GM19099 (cell line): ENCODE measurements around the gene ABLIM1.

Source experiments
- POLR2A ChIP-seq: IDR thresholded peaks from 3 replicates; pipeline ENCODE4 v1.6.1; 2011; ENCODE audit warnings: low read depth; ENCODE audit not compliant: insufficient read length; ENCODE audit errors: extremely low read depth

ABLIM1 gene

GRCh38 chr10:114426476-114426875 lies 231.6 kb downstream of the ABLIM1 start:
- no peak for TF ChIP-seq POLR2A

- no peak for TF ChIP-seq POLR2A
These were observed 237.1 kb downstream of the ABLIM1 start for GRCh38 chr10:114420811-114421485.

DNA sequence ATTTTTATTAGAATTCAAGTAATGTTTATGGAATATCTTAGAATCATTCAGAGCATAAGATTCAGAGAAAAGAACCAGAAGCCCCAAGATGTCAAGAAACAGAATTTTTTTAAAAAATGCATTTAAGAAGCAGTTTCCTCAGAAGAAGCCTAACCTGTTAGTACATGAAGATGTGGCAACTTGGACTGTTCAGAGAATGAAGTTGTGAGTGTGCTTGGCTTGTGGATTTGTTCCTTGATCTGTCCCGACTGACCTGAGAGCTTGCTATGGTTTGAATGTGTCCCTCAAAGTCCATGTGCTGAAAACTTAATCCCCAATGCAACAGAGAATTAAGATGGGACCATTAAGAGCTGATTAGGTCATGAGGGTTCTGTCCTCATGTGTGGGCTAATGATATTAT lies 240.0 kb downstream of the ABLIM1 start:
- TF ChIP-seq POLR2A, result no peak

GRCh38 chr10:114412907-114413797 lies 244.9 kb downstream of the ABLIM1 start:
- TF ChIP-seq POLR2A, result no peak

DNA sequence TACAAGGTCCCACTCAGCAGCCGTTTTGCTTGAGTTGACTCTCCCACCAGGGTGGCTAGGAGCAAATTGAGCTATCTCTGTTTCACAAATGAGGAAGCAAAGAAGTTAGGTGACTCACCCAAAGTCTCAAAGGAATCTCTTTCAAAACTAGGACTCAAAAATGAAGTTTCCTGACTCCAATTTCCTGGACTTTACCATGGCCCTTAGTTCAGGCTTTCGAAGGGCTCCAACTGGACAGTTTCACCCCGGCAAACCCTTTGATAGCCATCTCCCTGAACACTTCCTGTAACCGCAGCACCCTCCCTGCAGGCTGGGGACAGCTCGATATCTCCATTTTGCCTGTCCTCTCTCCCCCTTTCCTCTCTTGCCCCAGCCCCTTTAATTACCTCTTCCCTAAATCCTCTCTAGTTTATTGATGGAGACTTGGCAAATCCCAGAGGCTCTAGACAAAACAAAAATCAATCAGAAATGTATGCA lies 249.1 kb downstream of the ABLIM1 start:
- no peak for TF ChIP-seq POLR2A

DNA sequence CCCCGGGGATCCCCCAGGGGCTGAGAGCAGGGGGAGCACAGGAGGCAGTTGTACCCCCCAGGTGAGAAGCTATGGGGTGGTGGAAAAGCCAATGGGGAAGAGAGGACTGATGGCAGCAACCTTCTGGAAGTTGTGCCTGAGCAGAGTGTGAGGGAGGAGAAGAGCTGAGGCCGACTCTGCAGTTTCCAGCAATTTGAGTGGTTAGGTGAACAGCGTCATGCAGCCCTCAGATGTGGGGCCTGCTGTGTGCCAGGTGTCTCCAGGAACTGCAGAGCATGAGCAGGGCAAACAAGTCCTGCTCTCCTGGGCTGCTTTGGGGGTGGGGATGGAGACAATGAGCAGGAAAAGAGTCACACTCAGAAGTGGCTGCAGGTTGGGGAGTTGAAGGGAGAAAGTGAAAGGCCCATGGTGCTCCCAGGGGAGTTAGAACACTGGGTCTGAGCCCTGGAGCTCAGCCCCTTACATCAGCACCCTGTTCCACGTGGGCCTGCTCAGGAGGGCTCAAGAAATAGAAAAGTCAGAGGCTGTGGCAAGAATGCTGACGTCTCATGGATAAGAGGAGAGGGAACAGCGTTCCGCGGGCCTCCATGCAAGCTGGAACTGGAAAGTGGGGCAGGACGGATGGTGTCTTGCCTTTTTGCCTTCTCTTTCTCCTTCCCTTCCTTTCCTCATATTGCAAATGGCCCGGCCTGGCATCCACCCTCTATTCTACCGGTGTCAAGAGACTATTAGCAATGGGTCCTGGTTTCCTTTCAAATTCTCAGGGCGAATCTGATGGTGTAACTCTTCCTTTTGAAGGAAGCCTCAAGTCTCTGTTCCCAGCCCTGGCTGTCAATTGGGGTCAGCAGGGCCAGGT lies 249.7 kb downstream of the ABLIM1 start:
- TF ChIP-seq POLR2A, result no peak

DNA sequence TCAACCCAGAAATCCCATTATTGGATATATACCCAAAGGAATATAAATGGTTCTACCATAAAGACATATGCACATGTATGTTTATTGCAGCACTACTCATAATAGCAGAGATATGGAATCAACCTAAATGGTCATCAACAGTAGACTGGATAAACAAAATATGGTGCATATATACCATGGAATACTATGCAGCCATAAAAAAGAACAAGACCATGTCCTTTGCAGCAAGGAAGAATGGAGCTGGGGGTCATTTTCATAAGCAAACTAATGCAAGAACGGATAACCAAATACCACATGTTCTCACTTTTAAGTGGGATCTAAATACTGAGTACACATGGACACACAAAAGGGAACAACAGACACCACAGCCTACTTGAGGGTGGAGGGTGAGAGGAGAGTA lies 251.6 kb downstream of the ABLIM1 start:
- no peak for TF ChIP-seq POLR2A

GRCh38 chr10:114405011-114405350 lies 253.1 kb downstream of the ABLIM1 start:
- no peak for TF ChIP-seq POLR2A

- no peak for TF ChIP-seq POLR2A
These were observed 253.7 kb downstream of the ABLIM1 start, which contains the start of gene AFAP1L2 for GRCh38 chr10:114404171-114405010. Gene AFAP1L2, minus strand, starts transcription at chr10:114404502. Its CDS starts 47 bp downstream, at chr10:114404455.

GRCh38 chr10:114403541-114404161 lies 254.4 kb downstream of the ABLIM1 start:
- TF ChIP-seq POLR2A, result no peak

DNA sequence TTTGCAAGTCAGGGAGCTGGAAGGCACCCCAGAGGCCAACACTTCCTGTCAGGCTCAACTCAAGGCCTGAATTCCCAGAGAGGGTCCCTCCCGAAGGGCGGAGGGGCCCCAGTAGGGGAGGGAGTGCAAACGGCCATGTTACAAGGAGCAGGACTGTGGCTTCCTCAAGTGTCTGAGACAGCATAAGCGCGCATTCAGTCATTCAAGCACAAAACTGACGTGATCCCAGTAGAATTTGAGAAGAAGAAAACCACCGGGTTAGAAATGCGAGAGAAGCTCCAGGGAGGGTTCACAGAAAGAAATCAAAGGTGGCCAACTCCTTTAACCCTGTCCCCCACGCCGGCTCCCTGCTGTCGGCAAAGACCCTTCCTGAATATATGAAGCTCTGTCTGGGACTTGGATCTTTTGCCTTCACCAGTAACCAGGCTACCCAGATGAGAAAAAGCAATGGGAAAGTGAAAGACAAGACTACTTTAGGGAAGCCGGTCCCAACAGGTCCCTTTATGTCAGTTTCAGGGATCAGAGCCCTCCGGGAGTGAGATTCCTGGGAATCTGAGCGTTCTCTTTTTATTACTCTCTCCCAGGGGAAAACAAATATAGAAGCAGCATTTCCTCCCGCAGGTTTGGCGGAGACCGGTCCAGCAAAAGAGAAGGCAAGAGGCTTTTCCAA lies 255.1 kb downstream of the ABLIM1 start:
- no peak for TF ChIP-seq POLR2A

GRCh38 chr10:114402233-114402632 lies 255.8 kb downstream of the ABLIM1 start:
- TF ChIP-seq POLR2A, result no peak

GRCh38 chr10:114401195-114401791 lies 256.8 kb downstream of the ABLIM1 start:
- no peak for TF ChIP-seq POLR2A
